Gastrocnemius medialis (tissue), 4 donors: Measurements from ENCODE around the gene HOXA9. TPM values are rescaled to one million over a fixed set of nuclear protein-coding genes. Genes with fewer than 3 reads are reported as not detected.
A peak's percentile ranks its signal among the peaks of the same experiment; 100 is the strongest.

Source experiments
- ATAC-seq, 2 donors: fragments of 150-250 bp; one replicate each; pipeline ENCODE4 v1.9.1; 2016
- DNase-seq, 2 donors: peaks; one replicate each; pipeline ENCODE4 v3.0.0-alpha.2; 2019
- H3K27ac ChIP-seq, 4 donors: fragments of 200-600 bp; sonication (generic); 1 replicate in 1 of 4; 2 replicates in 3 of 4; pipeline ENCODE4 v1.5.1; 2016 to 2018; ENCODE audit warnings: mild to moderate bottlenecking in 2 of 4, moderate library complexity in 1 of 4
- H3K27me3 ChIP-seq, 3 donors: fragments of 200-600 bp; sonication (generic) in 2 of 3; 1 replicate in 1 of 3; 2 replicates in 2 of 3; pipeline versions ENCODE4 v1.5.1 to v1.6.0; 2016 to 2019; ENCODE audit warnings: mild to moderate bottlenecking in 1 of 3, moderate library complexity in 1 of 3
- H3K36me3 ChIP-seq, 2 donors: fragments of 200-600 bp; sonication (generic) in 1 of 2; one replicate each; pipeline ENCODE4 v1.5.1; 2017 to 2018
- H3K4me1 ChIP-seq, 2 donors: fragments of 200-600 bp; sonication (generic) in 1 of 2; one replicate each; pipeline ENCODE4 v1.5.1; 2016 to 2017; ENCODE audit warnings: mild to moderate bottlenecking in 2 of 2
- H3K4me3 ChIP-seq, 4 donors: fragments of 200-600 bp; sonication (generic) in 3 of 4; 1 replicate in 1 of 4; 2 replicates in 3 of 4; pipeline ENCODE4 v1.5.1; 2016 to 2019; ENCODE audit warnings: mild to moderate bottlenecking in 2 of 4
- H3K9me3 ChIP-seq, 3 donors: fragments of 200-600 bp; sonication (generic) in 2 of 3; 1 replicate in 1 of 3; 2 replicates in 2 of 3; pipeline ENCODE4 v1.5.1; 2016 to 2019
- CTCF ChIP-seq, 5 experiments: fragments of 450-650 bp in 3 of 5; fragments of 200-600 bp in 2 of 5; sonication (generic) in 2 of 5; IDR thresholded peaks in 4 of 5; conservative IDR thresholded peaks in 1 of 5; 1 replicate in 4 of 5; 2 replicates in 1 of 5; pipeline ENCODE4 v1.5.1; 2016 to 2019; ENCODE audit warnings: antibody characterized with exemption in 5 of 5, mild to moderate bottlenecking in 3 of 5, moderate library complexity in 3 of 5
- POLR2A ChIP-seq, 2 donors: fragments of 450-650 bp; IDR thresholded peaks; one replicate each; pipeline ENCODE4 v1.6.1; 2017; ENCODE audit warnings: antibody characterized with exemption in 2 of 2, mild to moderate bottlenecking in 2 of 2, moderate library complexity in 2 of 2
- in situ Hi-C, 4 donors: fragments of 200-750 bp; cut with MboI; loops; one replicate each; pipeline versions ENCODE4 v1.15.0 to v1.8.0; 2017; ENCODE audit warnings: low sequenced_read_pairs in 4 of 4
- intact Hi-C: fragments of 100-400 bp; cut with DNase I; formaldehyde crosslinking; loops from one replicate; pipeline ENCODE4 v1.15.1; 2023; ENCODE audit warnings: low total_unique reads
- total RNA-seq, 4 donors: library from RNA; depleted of rRNA; stranded (reverse); fragments of >200 nt; gene quantifications; one replicate each; pipeline versions ENCODE4 v1.1.0 to v1.2.3, GENCODE V29; 2016

Gene HOXA9
- total RNA-seq, 4 donors from 2014 or later: 18.9 to 30.3 (median 19.5) TPM

- TF ChIP-seq CTCF (IDR thresholded peaks at IDR 0.05 in 4 of 5, conservative IDR thresholded peaks at IDR 0.05 in 1 of 5) (no peak), POLR2A (IDR thresholded peaks at IDR 0.05) (no peak)
- H3K4me1 ChIP-seq: peaks cover 8 to 10% of the 10 kb centered on the region in 2 donors
- no peak overlapping the region for H3K27ac ChIP-seq
- in situ Hi-C loops (loop anchor here (5.0 to 25.0 kb wide), 7 partner anchors 357 to 810 kb away; no protein-coding TSS in a partner anchor), intact Hi-C loops (no loop called here)
- no peaks in the 10 kb centered on the region for H3K9me3 ChIP-seq
- DNase-seq (no peak), ATAC-seq (peak in 1 of 2 donors; percentile 12)
- H3K4me3 ChIP-seq: peak overlapping the region; percentile 26 to 54 (median 34)
- H3K27me3 ChIP-seq: peaks cover 41 to 69% (median 57%) of the 10 kb centered on the region in 3 donors
- no peaks in the 10 kb centered on the region for H3K36me3 ChIP-seq
Measured at GRCh38 chr7:27204851-27205322, 39.5 kb upstream of the HOXA9 start.

- in situ Hi-C loops: loop anchor here (10.0 to 25.0 kb wide), 6 partner anchors 358 to 811 kb away; no protein-coding TSS in a partner anchor
Measured at GRCh38 chr7:27203964-27204594, 38.7 kb upstream of the HOXA9 start.

GRCh38 chr7:27203365-27203953 is 38.1 kb upstream of the HOXA9 start:
- intact Hi-C loops: no loop called here

More at GRCh38 chr7:27203964-27204594, 38.7 kb upstream of the HOXA9 start:
- no peak overlapping the region for H3K27ac ChIP-seq
- no peaks in the 10 kb centered on the region for H3K9me3 ChIP-seq
- ATAC-seq (no peak), DNase-seq (no peak)
- intact Hi-C loops: no loop called here
- H3K27me3 ChIP-seq: peaks cover 42 to 67% (median 57%) of the 10 kb centered on the region in 3 donors
- H3K36me3 ChIP-seq: no peaks in the 10 kb centered on the region
- H3K4me1 ChIP-seq: peaks cover 8 to 11% of the 10 kb centered on the region in 2 donors
- no peak overlapping the region for H3K4me3 ChIP-seq
- TF ChIP-seq POLR2A (IDR thresholded peaks at IDR 0.05): no peak
- no peak for TF ChIP-seq CTCF (IDR thresholded peaks at IDR 0.05 in 4 of 5, conservative IDR thresholded peaks at IDR 0.05 in 1 of 5)

GRCh38 chr7:27202862-27203134 is 37.5 kb upstream of the HOXA9 start:
- Histone ChIP-seq H3K36me3 (no peaks in the 10 kb centered on the region), H3K4me3 (no peak overlapping the region), H3K4me1 (peaks cover 16 to 18% of the 10 kb centered on the region in 2 donors), H3K27ac (no peak overlapping the region), H3K27me3 (peaks cover 52 to 68% (median 63%) of the 10 kb centered on the region in 3 donors), H3K9me3 (no peaks in the 10 kb centered on the region)
- ATAC-seq (no peak), DNase-seq (no peak)
- in situ Hi-C loops (loop anchor here (10.0 to 25.0 kb wide), 6 partner anchors 360 to 812 kb away; no protein-coding TSS in a partner anchor), intact Hi-C loops (no loop called here)
- no peak for TF ChIP-seq CTCF (IDR thresholded peaks at IDR 0.05 in 4 of 5, conservative IDR thresholded peaks at IDR 0.05 in 1 of 5)
- no peak for TF ChIP-seq POLR2A (IDR thresholded peaks at IDR 0.05)

More at GRCh38 chr7:27203365-27203953, 38.1 kb upstream of the HOXA9 start:
- ATAC-seq (no peak), DNase-seq (no peak)
- in situ Hi-C loops: loop anchor here (10.0 to 25.0 kb wide), 6 partner anchors 359 to 811 kb away; no protein-coding TSS in a partner anchor
- TF ChIP-seq CTCF (IDR thresholded peaks at IDR 0.05 in 4 of 5, conservative IDR thresholded peaks at IDR 0.05 in 1 of 5) (no peak), POLR2A (IDR thresholded peaks at IDR 0.05) (no peak)
- Histone ChIP-seq H3K27ac (no peak overlapping the region), H3K4me3 (no peak overlapping the region), H3K4me1 (peaks cover 13 to 16% of the 10 kb centered on the region in 2 donors), H3K27me3 (peaks cover 49 to 68% (median 57%) of the 10 kb centered on the region in 3 donors), H3K36me3 (no peaks in the 10 kb centered on the region), H3K9me3 (no peaks in the 10 kb centered on the region)
